Measurements from ENCODE around the gene MCF2L.

DNA sequence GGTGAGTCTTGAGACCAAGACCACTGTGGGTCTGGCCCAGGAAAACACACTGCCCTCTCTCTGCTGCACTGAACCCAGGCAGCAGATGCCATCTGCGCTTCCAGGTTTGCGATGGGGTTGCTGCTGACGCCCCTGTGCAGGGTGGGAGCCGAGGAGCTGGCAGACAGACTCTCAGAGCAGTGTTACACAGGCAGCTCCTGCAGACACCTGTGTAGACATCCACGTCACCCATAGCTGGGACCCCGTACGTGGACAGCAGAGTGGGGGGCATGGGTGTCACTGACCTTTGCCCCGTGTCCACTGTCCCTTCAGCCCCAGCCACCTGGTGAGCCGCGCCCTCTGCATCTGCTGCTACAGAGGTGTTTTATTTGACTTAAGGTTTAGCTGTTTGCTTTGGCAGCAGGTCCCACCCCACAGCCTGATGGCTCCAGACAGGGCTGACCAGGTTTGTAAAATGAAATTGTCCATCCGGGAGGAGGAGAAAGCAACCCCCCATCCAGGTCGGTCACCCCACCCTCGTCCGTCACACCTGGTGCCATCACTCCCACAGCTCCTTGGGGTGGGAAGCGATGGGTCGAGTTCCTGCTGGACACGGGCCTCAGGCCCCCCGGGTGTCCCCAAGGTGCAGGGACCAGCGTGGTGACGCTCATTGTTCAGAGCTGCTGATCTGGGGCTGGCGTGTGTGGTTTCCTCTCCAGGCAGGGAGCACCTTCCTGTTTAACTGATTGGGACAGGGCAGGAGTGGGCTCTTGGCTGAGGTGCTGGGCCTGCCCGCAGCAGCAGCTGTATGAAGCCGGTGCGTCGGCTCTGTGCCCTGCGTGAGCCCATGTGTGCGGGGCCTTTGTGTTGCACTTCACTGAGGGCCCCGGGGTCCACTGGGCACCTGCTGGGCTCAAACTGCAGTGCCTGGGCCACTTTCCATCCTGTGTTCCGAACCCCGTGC, 28.4 kb downstream of the MCF2L start:
- TF ChIP-seq CTCF (IDR thresholded peaks at IDR 0.05) = no peak
- TF ChIP-seq POLR2A (IDR thresholded peaks at IDR 0.05) = no peak

All from body of pancreas (tissue), 4 donors.